Fibroblast of the aortic adventitia (primary cell): ENCODE measurements around the gene ZCCHC14. TPM values are rescaled to one million over a fixed set of nuclear protein-coding genes. Genes with fewer than 3 reads are reported as not detected.

Source experiments
- DNase-seq: peaks from one replicate; pipeline ENCODE4 v3.0.0-alpha.2; 2010; ENCODE audit warnings: low read depth
- H3K4me3 ChIP-seq: 2 replicates; pipeline ENCODE4 v1.5.1; 2011; ENCODE audit warnings: low read depth, mild to moderate bottlenecking, control low read depth, low read length, moderate library complexity
- total RNA-seq: library from RNA; depleted of rRNA; stranded (reverse); fragments of >200 nt; gene quantifications from 2 replicates; pipeline ENCODE4 v1.2.3, GENCODE V29; 2012; ENCODE audit warnings: low replicate concordance
- TF ChIP-seq, protein P1 (sequence below): IDR thresholded peaks from 2 replicates; pipeline ENCODE4 v1.5.1; 2011; ENCODE audit warnings: mild to moderate bottlenecking, low read length, control low read depth, inconsistent platforms; ENCODE audit not compliant: insufficient read depth

ZCCHC14 gene
- total RNA-seq, 1 donor: 24.5 TPM

DNA sequence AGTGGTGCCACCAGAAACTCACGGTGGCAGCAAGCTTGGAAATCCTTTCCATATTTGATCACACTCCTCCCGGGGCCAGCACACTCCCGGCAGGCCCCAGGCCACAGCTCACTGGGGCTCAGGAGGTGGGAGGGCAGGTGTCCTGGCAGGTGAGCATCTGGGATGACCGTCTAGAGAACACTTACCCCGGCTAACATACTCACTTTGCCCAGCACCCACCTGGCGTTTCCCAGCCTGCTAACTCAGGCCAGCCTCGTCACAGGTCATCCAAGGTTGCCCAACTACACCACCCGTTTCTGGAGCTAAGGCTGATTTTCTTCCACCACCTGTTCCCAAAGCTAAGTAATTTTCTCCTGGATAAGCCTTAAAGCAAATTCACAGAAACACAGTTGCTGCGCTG is 134.1 kb downstream of the ZCCHC14 start:
- no peak overlapping the region for H3K4me3 ChIP-seq
- DNase-seq: no peak
- TF ChIP-seq, protein P1, sequence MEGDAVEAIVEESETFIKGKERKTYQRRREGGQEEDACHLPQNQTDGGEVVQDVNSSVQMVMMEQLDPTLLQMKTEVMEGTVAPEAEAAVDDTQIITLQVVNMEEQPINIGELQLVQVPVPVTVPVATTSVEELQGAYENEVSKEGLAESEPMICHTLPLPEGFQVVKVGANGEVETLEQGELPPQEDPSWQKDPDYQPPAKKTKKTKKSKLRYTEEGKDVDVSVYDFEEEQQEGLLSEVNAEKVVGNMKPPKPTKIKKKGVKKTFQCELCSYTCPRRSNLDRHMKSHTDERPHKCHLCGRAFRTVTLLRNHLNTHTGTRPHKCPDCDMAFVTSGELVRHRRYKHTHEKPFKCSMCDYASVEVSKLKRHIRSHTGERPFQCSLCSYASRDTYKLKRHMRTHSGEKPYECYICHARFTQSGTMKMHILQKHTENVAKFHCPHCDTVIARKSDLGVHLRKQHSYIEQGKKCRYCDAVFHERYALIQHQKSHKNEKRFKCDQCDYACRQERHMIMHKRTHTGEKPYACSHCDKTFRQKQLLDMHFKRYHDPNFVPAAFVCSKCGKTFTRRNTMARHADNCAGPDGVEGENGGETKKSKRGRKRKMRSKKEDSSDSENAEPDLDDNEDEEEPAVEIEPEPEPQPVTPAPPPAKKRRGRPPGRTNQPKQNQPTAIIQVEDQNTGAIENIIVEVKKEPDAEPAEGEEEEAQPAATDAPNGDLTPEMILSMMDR: no peak

DNA sequence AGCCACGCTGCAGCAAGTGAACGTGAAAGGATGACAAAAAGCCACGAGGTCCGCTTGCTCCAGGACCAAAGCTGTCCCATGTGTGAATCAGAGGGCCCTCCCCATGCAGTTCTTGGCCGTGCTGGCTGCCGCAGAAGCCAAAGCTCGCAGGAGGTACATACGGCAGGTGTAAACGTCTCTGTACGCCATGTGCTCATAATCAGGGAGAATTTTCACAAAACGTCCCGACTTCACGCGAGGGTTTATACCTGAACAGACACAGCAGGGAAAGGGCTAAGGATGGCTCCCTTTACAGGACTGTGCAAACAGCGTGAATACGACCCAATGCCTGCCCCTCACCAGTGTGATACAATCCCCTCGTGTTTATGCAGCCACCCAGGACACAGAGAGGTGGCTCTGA is 134.6 kb downstream of the ZCCHC14 start:
- TF ChIP-seq, protein P1: no peak
- H3K4me3 ChIP-seq: no peak overlapping the region
- DNase-seq: no peak

DNA sequence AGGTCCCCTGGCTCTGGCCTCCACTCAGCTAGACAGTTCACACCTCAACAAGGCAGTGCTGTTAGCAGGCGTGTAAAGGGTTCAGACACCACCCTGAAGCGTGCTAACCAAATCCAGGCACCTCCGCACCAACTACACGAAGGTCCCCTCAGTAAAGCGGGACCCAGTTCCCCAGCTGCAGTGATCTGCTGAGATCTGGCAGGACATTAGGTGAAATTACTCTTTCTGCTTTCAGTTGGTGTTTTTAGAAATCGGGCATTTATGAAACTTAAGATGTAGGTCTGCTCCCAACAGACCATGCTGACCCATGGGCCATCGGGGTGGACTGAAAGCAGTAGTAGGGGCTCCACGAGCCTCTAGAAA is 136.4 kb downstream of the ZCCHC14 start:
- DNase-seq: no peak
- H3K4me3 ChIP-seq: no peak overlapping the region
- TF ChIP-seq, protein P1: no peak

Other genes starting within 250 kb of the ZCCHC14 start
- 2.0 and 3.4 TPM in 2 replicates for gene C16orf95, start 175.6 kb downstream of the ZCCHC14 start, total RNA-seq
- 23.1 and 30.4 TPM in 2 replicates for gene FBXO31, start 109.2 kb downstream of the ZCCHC14 start, total RNA-seq
- gene MAP1LC3B, start 100.7 kb downstream of the ZCCHC14 start, total RNA-seq: 22.2 and 54.9 TPM in 2 replicates
- not detected in 2 replicates for gene JPH3, start 109.5 kb upstream of the ZCCHC14 start, total RNA-seq